ENCODE measurements around the gene UBR2. TPM values are rescaled to one million over a fixed set of nuclear protein-coding genes. Genes with fewer than 3 reads are reported as not detected.
A peak's percentile ranks its signal among the peaks of the same experiment; 100 is the strongest.

The UBR2 gene
- total and polyA plus RNA-seq, 2 donors (not counting 1 experiment from before 2014, with no cell fraction given): 17.9 to 34.7 TPM

DNA sequence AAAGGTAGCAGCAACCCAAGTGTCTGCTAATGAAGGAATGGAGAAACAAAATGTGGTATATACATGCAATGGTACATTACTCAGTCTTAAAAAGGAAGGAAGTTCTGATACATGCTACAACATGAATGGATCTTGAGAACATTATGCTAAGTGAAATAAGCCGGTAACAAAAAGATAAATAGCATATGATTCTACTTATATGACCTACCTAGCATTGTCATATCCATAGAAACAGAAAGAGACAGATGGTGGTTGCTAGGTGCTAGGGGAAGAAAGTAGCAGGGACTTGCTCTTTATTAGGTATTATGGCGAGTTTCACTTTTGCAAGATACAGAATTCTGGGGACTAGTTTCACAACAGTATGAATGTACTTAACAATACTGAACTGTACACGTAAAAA, 46.6 kb downstream of the UBR2 start:
- no peak overlapping the region for H2AFZ ChIP-seq (ENCODE audit: low read length)
- H3K9me3 ChIP-seq (ENCODE audit: control insufficient read depth, insufficient read depth, low read depth, low read length): no peaks in the 10 kb centered on the region
- H3K27ac ChIP-seq (ENCODE audit: insufficient read depth, low read length): no peak overlapping the region
- H3K4me1 ChIP-seq (ENCODE audit: control insufficient read depth, extremely low read depth, insufficient read depth, low read length): no peaks in the 10 kb centered on the region
- no peak overlapping the region for H3K4me2 ChIP-seq (ENCODE audit: extremely low read depth, insufficient read depth, low read length)
- H3K36me3 ChIP-seq (ENCODE audit: control insufficient read depth, insufficient read depth, low read length): no peaks in the 10 kb centered on the region
- no peak for DNase-seq (ENCODE audit: low read depth in 2 of 2)
- no peaks in the 10 kb centered on the region for H3K79me2 ChIP-seq (ENCODE audit: control insufficient read depth, insufficient read depth, low read length)
- no peak overlapping the region for H3K4me3 ChIP-seq (replicated peaks in 1 of 4; ENCODE audit: control extremely low read depth in 1 of 4, insufficient read depth in 1 of 4, low read depth in 3 of 4, low read length in 4 of 4)
- H3K27me3 ChIP-seq (ENCODE audit: control insufficient read depth, insufficient read depth, low read length): no peaks in the 10 kb centered on the region
- no peak for TF ChIP-seq EZH2 (IDR thresholded peaks at IDR 0.05; ENCODE audit: low read length, missing control alignments)
- TF ChIP-seq, protein P1, sequence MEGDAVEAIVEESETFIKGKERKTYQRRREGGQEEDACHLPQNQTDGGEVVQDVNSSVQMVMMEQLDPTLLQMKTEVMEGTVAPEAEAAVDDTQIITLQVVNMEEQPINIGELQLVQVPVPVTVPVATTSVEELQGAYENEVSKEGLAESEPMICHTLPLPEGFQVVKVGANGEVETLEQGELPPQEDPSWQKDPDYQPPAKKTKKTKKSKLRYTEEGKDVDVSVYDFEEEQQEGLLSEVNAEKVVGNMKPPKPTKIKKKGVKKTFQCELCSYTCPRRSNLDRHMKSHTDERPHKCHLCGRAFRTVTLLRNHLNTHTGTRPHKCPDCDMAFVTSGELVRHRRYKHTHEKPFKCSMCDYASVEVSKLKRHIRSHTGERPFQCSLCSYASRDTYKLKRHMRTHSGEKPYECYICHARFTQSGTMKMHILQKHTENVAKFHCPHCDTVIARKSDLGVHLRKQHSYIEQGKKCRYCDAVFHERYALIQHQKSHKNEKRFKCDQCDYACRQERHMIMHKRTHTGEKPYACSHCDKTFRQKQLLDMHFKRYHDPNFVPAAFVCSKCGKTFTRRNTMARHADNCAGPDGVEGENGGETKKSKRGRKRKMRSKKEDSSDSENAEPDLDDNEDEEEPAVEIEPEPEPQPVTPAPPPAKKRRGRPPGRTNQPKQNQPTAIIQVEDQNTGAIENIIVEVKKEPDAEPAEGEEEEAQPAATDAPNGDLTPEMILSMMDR (conservative IDR thresholded peaks at IDR 0.05 in 1 of 2, IDR thresholded peaks at IDR 0.05 in 1 of 2; ENCODE audit: low read depth in 1 of 2, low read length in 2 of 2): no peak
- no peaks in the 10 kb centered on the region for H4K20me1 ChIP-seq (ENCODE audit: control insufficient read depth, extremely low read depth, insufficient read depth, low read length)
- no peak overlapping the region for H3K9ac ChIP-seq (ENCODE audit: insufficient read depth, low read length)

DNA sequence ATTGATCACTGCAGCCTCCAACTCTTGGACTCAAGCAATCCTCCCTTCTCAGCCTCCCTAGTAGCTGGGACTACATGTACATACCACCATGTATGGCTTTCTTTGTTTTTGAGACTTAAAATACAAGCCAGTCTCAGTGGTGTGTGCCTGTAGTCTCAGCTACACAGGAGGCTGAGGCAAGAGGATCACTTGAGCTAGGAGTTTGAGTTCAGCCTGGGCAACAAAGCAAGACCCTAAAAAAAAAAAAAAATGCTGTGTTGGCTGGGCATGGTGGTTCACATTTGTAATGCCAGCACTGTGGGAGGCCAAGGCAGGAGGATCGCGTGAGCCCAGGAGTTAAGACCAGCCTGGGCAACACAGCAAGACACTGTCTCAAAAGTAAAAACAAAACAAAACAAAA, 51.7 kb downstream of the UBR2 start:
- DNase-seq (ENCODE audit: low read depth in 2 of 2): no peak
- Histone ChIP-seq H3K4me1 (ENCODE audit: control insufficient read depth, extremely low read depth, insufficient read depth, low read length) (no peaks in the 10 kb centered on the region), H3K36me3 (ENCODE audit: control insufficient read depth, insufficient read depth, low read length) (no peaks in the 10 kb centered on the region), H3K27me3 (ENCODE audit: control insufficient read depth, insufficient read depth, low read length) (no peaks in the 10 kb centered on the region), H3K9ac (ENCODE audit: insufficient read depth, low read length) (no peak overlapping the region), H3K79me2 (ENCODE audit: control insufficient read depth, insufficient read depth, low read length) (no peaks in the 10 kb centered on the region), H3K4me3 (replicated peaks in 1 of 4; ENCODE audit: control extremely low read depth in 1 of 4, insufficient read depth in 1 of 4, low read depth in 3 of 4, low read length in 4 of 4) (no peak overlapping the region), H3K4me2 (ENCODE audit: extremely low read depth, insufficient read depth, low read length) (no peak overlapping the region), H4K20me1 (ENCODE audit: control insufficient read depth, extremely low read depth, insufficient read depth, low read length) (no peaks in the 10 kb centered on the region), H2AFZ (ENCODE audit: low read length) (no peak overlapping the region), H3K27ac (ENCODE audit: insufficient read depth, low read length) (no peak overlapping the region), H3K9me3 (ENCODE audit: control insufficient read depth, insufficient read depth, low read depth, low read length) (no peaks in the 10 kb centered on the region)
- TF ChIP-seq, protein P1 (conservative IDR thresholded peaks at IDR 0.05 in 1 of 2, IDR thresholded peaks at IDR 0.05 in 1 of 2; ENCODE audit: low read depth in 1 of 2, low read length in 2 of 2): no peak
- TF ChIP-seq EZH2 (IDR thresholded peaks at IDR 0.05; ENCODE audit: low read length, missing control alignments): no peak

DNA sequence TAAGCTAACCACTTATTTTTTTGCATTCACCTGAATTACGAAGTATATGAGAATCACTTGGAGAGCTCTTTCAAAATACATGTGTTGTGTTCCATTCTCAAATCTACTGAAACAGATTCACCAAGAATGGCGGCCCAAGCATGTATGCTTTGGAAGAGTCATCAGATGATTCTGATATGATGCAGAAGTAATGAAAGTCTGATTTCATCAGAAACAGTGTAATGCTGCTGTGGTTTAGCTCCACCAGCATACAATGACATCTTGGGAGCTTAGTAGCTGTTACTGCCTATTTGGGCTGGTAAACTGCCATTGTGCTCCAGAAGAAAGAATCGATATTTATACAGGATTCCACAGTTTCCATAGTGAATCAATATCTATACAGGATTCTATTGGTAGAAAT, 52.9 kb downstream of the UBR2 start:
- H3K9ac ChIP-seq (ENCODE audit: insufficient read depth, low read length): no peak overlapping the region
- H4K20me1 ChIP-seq (ENCODE audit: control insufficient read depth, extremely low read depth, insufficient read depth, low read length): no peaks in the 10 kb centered on the region
- H3K27me3 ChIP-seq (ENCODE audit: control insufficient read depth, insufficient read depth, low read length): no peaks in the 10 kb centered on the region
- no peaks in the 10 kb centered on the region for H3K4me1 ChIP-seq (ENCODE audit: control insufficient read depth, extremely low read depth, insufficient read depth, low read length)
- H3K4me2 ChIP-seq (ENCODE audit: extremely low read depth, insufficient read depth, low read length): no peak overlapping the region
- H3K79me2 ChIP-seq (ENCODE audit: control insufficient read depth, insufficient read depth, low read length): no peaks in the 10 kb centered on the region
- TF ChIP-seq, protein P1 (conservative IDR thresholded peaks at IDR 0.05 in 1 of 2, IDR thresholded peaks at IDR 0.05 in 1 of 2; ENCODE audit: low read depth in 1 of 2, low read length in 2 of 2): no peak
- TF ChIP-seq EZH2 (IDR thresholded peaks at IDR 0.05; ENCODE audit: low read length, missing control alignments): no peak
- no peak overlapping the region for H3K4me3 ChIP-seq (replicated peaks in 1 of 4; ENCODE audit: control extremely low read depth in 1 of 4, insufficient read depth in 1 of 4, low read depth in 3 of 4, low read length in 4 of 4)
- no peak overlapping the region for H3K27ac ChIP-seq (ENCODE audit: insufficient read depth, low read length)
- H2AFZ ChIP-seq (ENCODE audit: low read length): no peak overlapping the region
- no peaks in the 10 kb centered on the region for H3K36me3 ChIP-seq (ENCODE audit: control insufficient read depth, insufficient read depth, low read length)
- no peaks in the 10 kb centered on the region for H3K9me3 ChIP-seq (ENCODE audit: control insufficient read depth, insufficient read depth, low read depth, low read length)
- DNase-seq (ENCODE audit: low read depth in 2 of 2): peak; percentile 3 to 20

All from fibroblast of lung (primary cell).